ENCODE results near the gene TMEM250. TPM values are rescaled to one million over a fixed set of nuclear protein-coding genes. Genes with fewer than 3 reads are reported as not detected.

TMEM250 gene
- total RNA-seq, 3 donors from 2014 or later (not counting 1 experiment from before 2014, with no cell fraction given) = 19.5 to 34.3 (median 33.6) TPM

DNA sequence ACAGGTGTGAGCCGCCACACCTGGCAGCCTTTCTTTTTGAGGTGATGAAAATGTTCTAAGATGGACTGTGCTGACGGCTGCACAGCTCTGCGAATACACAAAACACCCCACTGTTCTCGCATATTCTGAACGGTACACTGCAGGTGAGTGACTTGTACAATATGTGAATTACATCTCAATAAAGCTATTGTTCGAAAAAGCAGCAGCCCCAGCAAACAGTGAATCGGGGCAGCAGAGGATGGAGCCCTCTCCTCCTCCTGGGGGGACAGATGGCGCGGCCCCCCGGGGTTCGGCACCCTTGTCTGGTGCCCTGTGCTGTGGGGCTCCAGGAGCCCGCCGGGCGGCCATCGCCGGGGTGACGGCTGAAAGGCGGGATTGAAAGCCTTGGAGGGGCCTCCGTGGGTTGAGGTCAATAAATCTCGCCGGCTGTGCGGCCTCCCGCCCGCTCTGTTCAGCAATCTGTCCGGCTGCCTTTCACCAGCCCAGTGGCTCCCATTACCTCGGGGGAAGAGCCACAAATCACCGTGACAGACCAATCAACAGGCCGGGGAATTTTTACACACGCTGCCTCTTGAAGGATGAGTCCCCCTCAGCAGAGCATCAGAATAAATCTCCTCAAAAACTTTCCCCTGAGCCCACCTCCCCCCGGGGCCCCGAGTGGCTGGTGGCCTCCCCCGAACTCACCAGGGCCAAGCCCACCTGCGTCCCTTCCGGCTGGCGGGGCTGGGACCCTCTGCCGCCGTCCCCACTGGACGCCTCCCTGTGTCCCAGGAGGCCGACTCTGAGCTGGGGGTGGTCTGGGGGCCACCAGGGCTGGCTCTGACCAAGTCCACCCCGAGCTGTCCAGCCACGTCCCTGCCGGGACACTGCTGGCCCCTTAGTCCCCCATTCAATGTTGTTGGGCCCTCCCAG, 37.8 kb upstream of the TMEM250 start:
- ATAC-seq = no peak
- H3K9me3 Mint-ChIP-seq = no peaks in the 10 kb centered on the region
- Histone ChIP-seq H3K9me3 (ENCODE audit: control insufficient read depth, insufficient read depth, low read length) (no peaks in the 10 kb centered on the region), H3K4me1 (ENCODE audit: control insufficient read depth, insufficient read depth, low read length) (no peaks in the 10 kb centered on the region), H3K4me3 (ENCODE audit: low read length) (no peak overlapping the region), H3K27ac (ENCODE audit: low read length) (no peak overlapping the region), H3K27me3 (ENCODE audit: control insufficient read depth, insufficient read depth, low read length) (no peaks in the 10 kb centered on the region), H3K36me3 (ENCODE audit: control insufficient read depth, insufficient read depth, low read length) (no peaks in the 10 kb centered on the region)
- H3K36me3 Mint-ChIP-seq = no peaks in the 10 kb centered on the region
- intact Hi-C loops (cut with micrococcal nuclease) = no loop called here
- H3K27ac Mint-ChIP-seq = no peak overlapping the region
- H3K27me3 Mint-ChIP-seq (ENCODE audit: low read depth in 2 of 2) = no peaks in the 10 kb centered on the region
- no peaks in the 10 kb centered on the region for H3K4me1 Mint-ChIP-seq
- DNase-seq = no peak
- H3K4me3 Mint-ChIP-seq = no peak overlapping the region
- WGBS (ENCODE audit: insufficient coverage) = 84% methylated on average over 42 of the region's 42 CpGs
- TF ChIP-seq, protein P1, sequence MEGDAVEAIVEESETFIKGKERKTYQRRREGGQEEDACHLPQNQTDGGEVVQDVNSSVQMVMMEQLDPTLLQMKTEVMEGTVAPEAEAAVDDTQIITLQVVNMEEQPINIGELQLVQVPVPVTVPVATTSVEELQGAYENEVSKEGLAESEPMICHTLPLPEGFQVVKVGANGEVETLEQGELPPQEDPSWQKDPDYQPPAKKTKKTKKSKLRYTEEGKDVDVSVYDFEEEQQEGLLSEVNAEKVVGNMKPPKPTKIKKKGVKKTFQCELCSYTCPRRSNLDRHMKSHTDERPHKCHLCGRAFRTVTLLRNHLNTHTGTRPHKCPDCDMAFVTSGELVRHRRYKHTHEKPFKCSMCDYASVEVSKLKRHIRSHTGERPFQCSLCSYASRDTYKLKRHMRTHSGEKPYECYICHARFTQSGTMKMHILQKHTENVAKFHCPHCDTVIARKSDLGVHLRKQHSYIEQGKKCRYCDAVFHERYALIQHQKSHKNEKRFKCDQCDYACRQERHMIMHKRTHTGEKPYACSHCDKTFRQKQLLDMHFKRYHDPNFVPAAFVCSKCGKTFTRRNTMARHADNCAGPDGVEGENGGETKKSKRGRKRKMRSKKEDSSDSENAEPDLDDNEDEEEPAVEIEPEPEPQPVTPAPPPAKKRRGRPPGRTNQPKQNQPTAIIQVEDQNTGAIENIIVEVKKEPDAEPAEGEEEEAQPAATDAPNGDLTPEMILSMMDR (IDR thresholded peaks at IDR 0.05) = no peak

DNA sequence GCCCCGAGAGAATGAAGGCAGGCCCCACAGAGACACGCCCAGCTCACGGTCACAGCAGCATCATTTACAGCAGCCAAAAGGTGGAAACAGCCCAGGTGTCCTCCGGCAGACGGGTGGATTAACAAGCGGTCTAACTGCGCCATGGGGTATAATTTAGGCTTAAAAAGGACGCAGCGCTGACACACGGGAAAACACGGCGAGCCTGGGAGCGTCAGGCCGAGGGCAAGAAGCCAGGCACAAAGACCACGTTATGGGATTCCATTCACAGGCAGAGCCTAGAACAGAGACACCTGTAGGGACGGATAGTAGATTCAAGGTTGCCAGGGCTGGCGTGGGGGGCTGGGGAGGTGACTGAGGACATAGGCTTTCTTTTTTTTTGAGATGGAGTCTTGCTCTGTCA, 36.9 kb upstream of the TMEM250 start:
- 91% methylated on average over 17 of the region's 17 CpGs for WGBS (ENCODE audit: insufficient coverage)
- Histone ChIP-seq H3K9me3 (ENCODE audit: control insufficient read depth, insufficient read depth, low read length) (no peaks in the 10 kb centered on the region), H3K27me3 (ENCODE audit: control insufficient read depth, insufficient read depth, low read length) (no peaks in the 10 kb centered on the region), H3K36me3 (ENCODE audit: control insufficient read depth, insufficient read depth, low read length) (no peaks in the 10 kb centered on the region), H3K27ac (ENCODE audit: low read length) (no peak overlapping the region), H3K4me3 (ENCODE audit: low read length) (no peak overlapping the region), H3K4me1 (ENCODE audit: control insufficient read depth, insufficient read depth, low read length) (no peaks in the 10 kb centered on the region)
- intact Hi-C loops (cut with micrococcal nuclease) = no loop called here
- ATAC-seq (no peak), DNase-seq (no peak)
- TF ChIP-seq, protein P1 (IDR thresholded peaks at IDR 0.05) = no peak
- Mint-ChIP-seq H3K4me1 (no peaks in the 10 kb centered on the region), H3K27ac (no peak overlapping the region), H3K9me3 (no peaks in the 10 kb centered on the region), H3K36me3 (no peaks in the 10 kb centered on the region), H3K27me3 (ENCODE audit: low read depth in 2 of 2) (no peaks in the 10 kb centered on the region), H3K4me3 (no peak overlapping the region)

DNA sequence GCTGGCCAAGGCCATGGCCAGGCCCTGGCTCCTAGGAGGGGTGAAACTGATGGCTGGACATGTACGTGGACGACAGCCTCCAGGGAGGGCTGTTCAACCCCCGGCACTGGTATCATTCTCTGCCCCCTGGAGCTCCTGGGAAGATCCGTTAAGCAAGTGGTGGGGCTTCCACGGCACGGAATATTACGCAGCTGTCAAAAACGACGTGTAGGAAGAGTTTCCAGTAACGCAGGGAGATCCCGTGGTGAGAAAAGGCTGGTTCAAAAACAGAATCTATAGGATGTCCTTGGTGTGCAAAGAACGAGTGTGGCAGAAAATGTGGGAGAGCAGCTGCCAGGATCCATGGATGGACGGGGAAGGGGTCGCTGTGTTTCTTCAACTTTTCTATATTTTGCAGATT, 36.3 kb upstream of the TMEM250 start:
- no peak overlapping the region for H3K4me3 Mint-ChIP-seq
- Histone ChIP-seq H3K9me3 (ENCODE audit: control insufficient read depth, insufficient read depth, low read length) (no peaks in the 10 kb centered on the region), H3K4me3 (ENCODE audit: low read length) (no peak overlapping the region), H3K4me1 (ENCODE audit: control insufficient read depth, insufficient read depth, low read length) (no peaks in the 10 kb centered on the region), H3K27me3 (ENCODE audit: control insufficient read depth, insufficient read depth, low read length) (no peaks in the 10 kb centered on the region), H3K27ac (ENCODE audit: low read length) (no peak overlapping the region), H3K36me3 (ENCODE audit: control insufficient read depth, insufficient read depth, low read length) (no peaks in the 10 kb centered on the region)
- intact Hi-C loops (cut with micrococcal nuclease) = no loop called here
- DNase-seq (no peak), ATAC-seq (no peak)
- WGBS (ENCODE audit: insufficient coverage) = 94% methylated on average over 14 of the region's 14 CpGs
- H3K27me3 Mint-ChIP-seq (ENCODE audit: low read depth in 2 of 2) = no peaks in the 10 kb centered on the region
- no peaks in the 10 kb centered on the region for H3K9me3 Mint-ChIP-seq
- no peaks in the 10 kb centered on the region for H3K4me1 Mint-ChIP-seq
- H3K36me3 Mint-ChIP-seq = no peaks in the 10 kb centered on the region
- TF ChIP-seq, protein P1 (IDR thresholded peaks at IDR 0.05) = no peak
- no peak overlapping the region for H3K27ac Mint-ChIP-seq

Measured in natural killer cell (primary cell).